ENCODE data around the gene PREP.
"Not testable (repeated sequence)": the region's sequence is repeated elsewhere in the genome, so short reads cannot be mapped to it uniquely, and the experiment has no call there.

Gene PREP

DNA sequence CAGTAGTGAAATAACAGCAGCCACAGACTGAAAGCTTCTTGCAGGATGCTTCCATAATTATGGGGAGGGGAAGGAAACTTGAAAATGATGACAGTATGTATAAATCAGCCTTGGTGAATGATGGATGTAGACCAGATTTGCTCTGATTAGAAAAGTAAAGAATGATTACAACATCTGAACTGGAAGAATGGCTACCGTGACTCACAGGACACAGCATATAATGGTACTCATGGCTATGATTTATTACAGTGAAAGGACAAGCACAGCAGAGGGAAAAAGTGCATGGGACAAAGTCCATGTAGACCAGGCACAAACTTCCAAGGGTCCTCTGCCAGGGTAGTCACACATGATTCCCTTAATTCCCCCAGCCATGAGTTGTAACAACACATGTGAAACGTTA is 152.3 kb downstream of the PREP start:
- Histone ChIP-seq H3K36me3 (ENCODE audit: low read length) (no peaks in the 10 kb centered on the region), H3F3A (ENCODE audit: insufficient read depth) (no peaks in the 10 kb centered on the region), H3K9ac (ENCODE audit: low read length) (no peak overlapping the region), H3K27ac (ENCODE audit: low read depth, low read length) (no peak overlapping the region), H3K9me2 (replicated peaks; ENCODE audit: insufficient read depth, low read length) (no peaks in the 10 kb centered on the region), H3K27me3 (ENCODE audit: low read length) (no peaks in the 10 kb centered on the region), H3K4me3 (ENCODE audit: insufficient read depth, low read length, poor library complexity, severe bottlenecking) (no peak overlapping the region), H3K4me2 (ENCODE audit: low read depth, low read length, poor library complexity, severe bottlenecking) (no peak overlapping the region), H4K20me1 (ENCODE audit: low read depth, low read length) (no peaks in the 10 kb centered on the region), H2AFZ (ENCODE audit: low read depth, low read length, severe bottlenecking) (no peak overlapping the region), H3K9me3 (ENCODE audit: insufficient read depth, low read length) (no peaks in the 10 kb centered on the region), H3K79me2 (ENCODE audit: insufficient read depth, low read length) (no peaks in the 10 kb centered on the region)
- TF ChIP-seq, protein P1, sequence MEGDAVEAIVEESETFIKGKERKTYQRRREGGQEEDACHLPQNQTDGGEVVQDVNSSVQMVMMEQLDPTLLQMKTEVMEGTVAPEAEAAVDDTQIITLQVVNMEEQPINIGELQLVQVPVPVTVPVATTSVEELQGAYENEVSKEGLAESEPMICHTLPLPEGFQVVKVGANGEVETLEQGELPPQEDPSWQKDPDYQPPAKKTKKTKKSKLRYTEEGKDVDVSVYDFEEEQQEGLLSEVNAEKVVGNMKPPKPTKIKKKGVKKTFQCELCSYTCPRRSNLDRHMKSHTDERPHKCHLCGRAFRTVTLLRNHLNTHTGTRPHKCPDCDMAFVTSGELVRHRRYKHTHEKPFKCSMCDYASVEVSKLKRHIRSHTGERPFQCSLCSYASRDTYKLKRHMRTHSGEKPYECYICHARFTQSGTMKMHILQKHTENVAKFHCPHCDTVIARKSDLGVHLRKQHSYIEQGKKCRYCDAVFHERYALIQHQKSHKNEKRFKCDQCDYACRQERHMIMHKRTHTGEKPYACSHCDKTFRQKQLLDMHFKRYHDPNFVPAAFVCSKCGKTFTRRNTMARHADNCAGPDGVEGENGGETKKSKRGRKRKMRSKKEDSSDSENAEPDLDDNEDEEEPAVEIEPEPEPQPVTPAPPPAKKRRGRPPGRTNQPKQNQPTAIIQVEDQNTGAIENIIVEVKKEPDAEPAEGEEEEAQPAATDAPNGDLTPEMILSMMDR (IDR thresholded peaks at IDR 0.05; ENCODE audit: insufficient read depth, low read length, poor library complexity, severe bottlenecking): no peak
- TF ChIP-seq EZH2phosphoT487 (conservative IDR thresholded peaks at IDR 0.05; ENCODE audit: low read length): no peak

GRCh38 chr6:105243487-105243886 is 159.4 kb downstream of the PREP start:
- no peaks in the 10 kb centered on the region for H4K20me1 ChIP-seq (ENCODE audit: low read depth, low read length)
- no peaks in the 10 kb centered on the region for H3K27me3 ChIP-seq (ENCODE audit: low read length)
- H3K4me3 ChIP-seq (ENCODE audit: insufficient read depth, low read length, poor library complexity, severe bottlenecking): no peak overlapping the region
- no peak overlapping the region for H3K4me2 ChIP-seq (ENCODE audit: low read depth, low read length, poor library complexity, severe bottlenecking)
- H2AFZ ChIP-seq (ENCODE audit: low read depth, low read length, severe bottlenecking): no peak overlapping the region
- no peaks in the 10 kb centered on the region for H3K9me3 ChIP-seq (ENCODE audit: insufficient read depth, low read length)
- no peak overlapping the region for H3K9ac ChIP-seq (ENCODE audit: low read length)
- no peak overlapping the region for H3K27ac ChIP-seq (ENCODE audit: low read depth, low read length)
- TF ChIP-seq EZH2phosphoT487 (conservative IDR thresholded peaks at IDR 0.05; ENCODE audit: low read length): no peak
- TF ChIP-seq, protein P1 (IDR thresholded peaks at IDR 0.05; ENCODE audit: insufficient read depth, low read length, poor library complexity, severe bottlenecking): no peak
- no peaks in the 10 kb centered on the region for H3K9me2 ChIP-seq (replicated peaks; ENCODE audit: insufficient read depth, low read length)
- no peaks in the 10 kb centered on the region for H3K79me2 ChIP-seq (ENCODE audit: insufficient read depth, low read length)
- H3F3A ChIP-seq (ENCODE audit: insufficient read depth): no peaks in the 10 kb centered on the region
- no peaks in the 10 kb centered on the region for H3K36me3 ChIP-seq (ENCODE audit: low read length)

- H3K9me2 ChIP-seq (replicated peaks; ENCODE audit: insufficient read depth, low read length): no peaks in the 10 kb centered on the region
- H3K36me3 ChIP-seq (ENCODE audit: low read length): no peaks in the 10 kb centered on the region
- no peaks in the 10 kb centered on the region for H4K20me1 ChIP-seq (ENCODE audit: low read depth, low read length)
- TF ChIP-seq, protein P1 (IDR thresholded peaks at IDR 0.05; ENCODE audit: insufficient read depth, low read length, poor library complexity, severe bottlenecking): no peak
- TF ChIP-seq EZH2phosphoT487 (conservative IDR thresholded peaks at IDR 0.05; ENCODE audit: low read length): no peak
- no peaks in the 10 kb centered on the region for H3K79me2 ChIP-seq (ENCODE audit: insufficient read depth, low read length)
- H3K4me3 ChIP-seq (ENCODE audit: insufficient read depth, low read length, poor library complexity, severe bottlenecking): no peak overlapping the region
- no peak overlapping the region for H3K9ac ChIP-seq (ENCODE audit: low read length)
- no peak overlapping the region for H3K27ac ChIP-seq (ENCODE audit: low read depth, low read length)
- H3K4me2 ChIP-seq (ENCODE audit: low read depth, low read length, poor library complexity, severe bottlenecking): no peak overlapping the region
- no peaks in the 10 kb centered on the region for H3F3A ChIP-seq (ENCODE audit: insufficient read depth)
- no peak overlapping the region for H2AFZ ChIP-seq (ENCODE audit: low read depth, low read length, severe bottlenecking)
- H3K27me3 ChIP-seq (ENCODE audit: low read length): no peaks in the 10 kb centered on the region
- H3K9me3 ChIP-seq (ENCODE audit: insufficient read depth, low read length): no peaks in the 10 kb centered on the region
Measured at GRCh38 chr6:105235155-105235554, 167.7 kb downstream of the PREP start.

DNA sequence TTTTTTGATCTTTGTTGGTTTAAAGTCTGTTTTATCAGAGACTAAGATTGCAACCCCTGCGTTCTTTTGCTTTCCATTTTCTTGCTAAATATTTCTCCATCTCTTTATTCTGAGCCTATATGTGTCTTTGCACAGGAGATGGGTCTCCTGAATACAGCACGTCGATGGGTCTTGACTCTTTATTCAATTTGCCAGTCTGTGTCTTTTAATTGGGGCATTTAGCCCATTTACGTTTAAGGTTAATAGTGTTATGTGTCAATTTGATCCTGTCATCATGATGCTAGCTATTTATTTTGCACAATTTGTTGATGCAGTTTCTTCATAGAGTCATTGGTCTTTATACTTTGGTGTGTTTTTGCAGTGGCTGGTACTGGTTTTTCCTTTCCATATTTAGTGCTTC is 171.1 kb downstream of the PREP start:
- not testable (repeated sequence) for H3K9me3 ChIP-seq (ENCODE audit: insufficient read depth, low read length); H3K27ac ChIP-seq (ENCODE audit: low read depth, low read length); H3F3A ChIP-seq (ENCODE audit: insufficient read depth); H3K4me2 ChIP-seq (ENCODE audit: low read depth, low read length, poor library complexity, severe bottlenecking); H2AFZ ChIP-seq (ENCODE audit: low read depth, low read length, severe bottlenecking); H4K20me1 ChIP-seq (ENCODE audit: low read depth, low read length); H3K4me3 ChIP-seq (ENCODE audit: insufficient read depth, low read length, poor library complexity, severe bottlenecking); H3K79me2 ChIP-seq (ENCODE audit: insufficient read depth, low read length); H3K27me3 ChIP-seq (ENCODE audit: low read length); H3K9me2 ChIP-seq (replicated peaks; ENCODE audit: insufficient read depth, low read length); H3K9ac ChIP-seq (ENCODE audit: low read length); H3K36me3 ChIP-seq (ENCODE audit: low read length)
